NCI-H2196 treated with DMSO at 0.1 percent for 48 hours (cell line): ENCODE results near the gene DOP1A.

Experiments
- DNase-seq: peaks from one replicate; lab custom pipeline; 2025; ENCODE audit not compliant: unreplicated experiment; lab: John Stamatoyannopoulos, UW

Gene DOP1A

DNA sequence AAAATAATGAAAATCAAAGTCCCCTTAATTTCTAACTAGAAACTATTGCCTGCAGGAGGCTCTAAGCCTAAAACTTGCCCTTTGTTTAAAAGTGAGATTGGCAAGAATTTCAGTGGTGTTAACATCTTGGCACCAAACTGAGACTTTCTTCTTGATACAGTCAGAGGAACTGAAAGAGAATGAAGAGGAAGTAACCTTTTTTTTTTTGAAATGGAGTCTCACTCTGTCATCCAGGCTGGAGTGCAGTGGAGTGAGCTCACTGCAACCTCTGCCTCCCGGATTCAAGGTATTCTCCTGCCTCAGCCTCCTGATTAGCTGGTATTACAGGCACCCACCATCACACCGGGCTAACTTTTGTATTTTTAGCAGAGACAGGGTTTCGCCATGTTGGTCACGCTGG lies 3.6 kb downstream of the DOP1A start:
- DNase-seq: no peak

DNA sequence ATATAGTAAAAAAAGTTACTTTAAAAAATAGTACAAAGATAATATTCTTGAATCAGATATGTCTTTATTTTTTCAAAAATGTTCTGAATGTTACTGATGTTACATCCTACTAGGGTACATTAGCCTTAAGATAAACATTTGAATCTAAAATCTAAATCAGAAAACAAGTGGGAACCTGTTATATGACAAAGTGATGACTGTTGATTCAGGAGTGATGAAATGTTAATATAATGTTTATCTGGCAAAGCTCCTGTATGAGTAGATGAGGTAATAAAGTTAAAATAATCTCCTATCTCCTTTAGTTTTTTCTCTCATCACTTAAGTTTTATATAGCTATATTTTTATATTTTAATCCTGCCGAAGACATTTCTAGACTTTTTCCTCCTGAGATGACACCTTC lies 4.2 kb downstream of the DOP1A start:
- no peak for DNase-seq

DNA sequence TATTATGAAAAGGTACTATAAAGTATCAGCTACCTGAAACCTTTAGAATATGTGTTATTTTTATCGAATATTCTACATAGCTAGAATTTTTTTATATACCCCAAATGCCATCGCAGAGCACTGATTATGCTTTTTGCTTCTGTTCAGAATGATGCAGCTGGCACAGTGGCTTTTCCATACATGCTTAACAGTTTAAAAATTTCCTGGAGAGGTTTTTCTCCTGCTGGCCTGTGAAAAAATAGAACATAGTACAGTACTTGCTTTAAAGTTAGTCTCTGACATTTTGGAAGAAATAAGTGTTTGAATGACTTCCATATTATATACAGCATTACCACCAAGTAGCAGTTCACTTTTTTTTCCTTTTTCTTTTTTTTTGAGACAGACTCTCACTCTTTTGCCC lies 5.3 kb downstream of the DOP1A start:
- no peak for DNase-seq

DNA sequence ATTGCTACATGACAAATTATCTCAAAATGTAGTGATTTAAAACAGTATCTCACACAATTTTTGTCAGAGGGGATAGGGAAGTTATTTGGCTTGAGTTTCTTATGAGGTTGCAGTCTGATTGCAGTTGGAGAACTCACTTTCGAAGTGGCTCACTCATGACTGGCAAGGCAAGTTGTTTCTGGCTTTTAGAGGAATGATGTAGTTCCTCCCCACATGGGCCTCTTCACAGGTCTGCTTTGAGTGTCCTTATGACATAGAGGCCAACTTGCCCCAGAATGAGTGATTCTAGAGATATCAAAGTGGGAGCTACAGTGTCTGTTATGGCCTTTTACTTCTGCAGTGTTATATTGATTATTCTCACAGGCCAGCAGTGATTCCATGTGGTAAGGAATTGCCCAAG lies 6.1 kb downstream of the DOP1A start:
- no peak for DNase-seq

DNA sequence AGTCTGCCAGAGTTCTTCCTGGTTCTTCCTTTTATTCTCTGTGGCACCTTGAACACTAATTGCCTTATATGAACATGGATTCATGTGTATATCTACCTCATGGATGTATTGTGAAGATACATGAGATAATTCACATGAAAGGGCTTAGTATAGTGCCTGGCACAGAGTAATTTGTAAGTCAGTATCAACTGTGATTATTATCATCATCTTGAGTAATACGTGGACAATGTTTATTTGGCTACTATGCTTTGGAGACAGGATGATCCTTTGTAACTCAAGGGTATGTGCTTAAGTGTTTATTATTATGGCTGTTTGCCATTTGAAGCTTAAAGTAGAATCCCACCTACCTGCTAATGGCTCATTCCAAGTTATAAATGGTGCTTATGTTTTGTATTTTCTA lies 16.0 kb downstream of the DOP1A start:
- no peak for DNase-seq

DNA sequence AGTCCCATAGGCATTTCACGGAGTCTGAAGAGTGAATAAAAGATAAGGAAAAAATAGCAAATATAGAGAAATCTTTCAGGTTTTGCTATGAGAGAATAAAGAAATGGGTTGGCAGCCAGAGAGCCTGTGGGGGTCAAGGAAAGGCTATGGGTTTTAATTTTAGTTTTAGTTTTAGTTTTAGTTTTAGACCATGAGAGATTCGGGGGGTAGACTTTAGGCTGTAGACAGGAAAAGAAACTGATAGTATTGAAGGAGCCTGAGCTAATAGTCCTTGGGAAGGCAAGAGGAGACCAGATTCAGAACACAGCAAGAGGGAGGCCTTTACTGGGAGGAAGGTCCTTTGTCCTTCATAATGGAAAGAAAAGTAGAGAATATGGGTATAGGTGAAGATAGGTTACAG lies 19.3 kb downstream of the DOP1A start:
- DNase-seq: no peak

DNA sequence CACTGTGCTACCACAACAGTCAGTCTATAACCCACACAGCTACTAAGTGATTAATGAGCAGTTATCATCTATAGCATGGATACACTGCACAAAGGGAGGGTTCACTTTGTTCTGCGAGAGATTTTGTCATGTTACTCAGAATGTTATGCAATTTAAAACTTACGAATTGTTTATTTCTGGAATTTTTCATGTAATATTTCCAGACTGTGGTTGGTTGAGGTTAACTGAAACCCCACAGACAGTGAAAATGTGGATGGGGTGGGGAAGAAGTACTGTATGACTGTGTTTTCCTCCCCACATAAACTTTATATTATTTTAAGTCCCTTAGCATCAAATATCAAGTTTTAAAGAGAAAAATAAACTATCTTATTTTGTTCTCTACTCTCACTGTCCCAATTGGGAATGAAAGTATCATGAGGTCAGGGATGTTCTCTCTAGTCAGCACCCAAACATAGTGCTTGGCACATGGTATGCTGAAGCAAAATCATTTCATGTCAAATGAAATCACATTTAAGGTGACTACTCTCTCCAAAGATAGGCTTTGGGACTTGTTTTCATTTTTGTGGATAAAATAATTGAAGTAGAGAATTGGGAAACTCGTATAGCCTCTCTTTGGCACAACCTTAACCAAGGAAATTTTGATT lies 25.4 kb downstream of the DOP1A start:
- DNase-seq: no peak

DNA sequence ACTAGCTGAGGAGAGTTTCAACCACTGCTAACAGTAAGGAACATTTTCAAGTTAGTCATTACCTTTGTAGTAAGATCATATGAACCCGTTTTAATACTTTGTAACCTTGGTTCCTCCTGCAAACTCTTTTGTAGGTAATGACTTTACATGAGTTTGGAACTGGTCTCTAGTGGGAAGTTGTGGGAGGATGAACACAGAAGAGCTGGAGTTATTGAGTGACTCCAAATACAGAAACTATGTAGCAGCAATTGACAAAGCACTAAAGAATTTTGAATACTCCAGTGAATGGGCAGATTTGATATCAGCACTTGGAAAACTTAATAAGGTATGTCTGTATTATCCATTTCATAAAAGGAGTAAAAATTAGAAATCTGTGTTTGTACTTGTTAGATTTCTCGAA lies 29.3 kb downstream of the DOP1A start:
- no peak for DNase-seq

DNA sequence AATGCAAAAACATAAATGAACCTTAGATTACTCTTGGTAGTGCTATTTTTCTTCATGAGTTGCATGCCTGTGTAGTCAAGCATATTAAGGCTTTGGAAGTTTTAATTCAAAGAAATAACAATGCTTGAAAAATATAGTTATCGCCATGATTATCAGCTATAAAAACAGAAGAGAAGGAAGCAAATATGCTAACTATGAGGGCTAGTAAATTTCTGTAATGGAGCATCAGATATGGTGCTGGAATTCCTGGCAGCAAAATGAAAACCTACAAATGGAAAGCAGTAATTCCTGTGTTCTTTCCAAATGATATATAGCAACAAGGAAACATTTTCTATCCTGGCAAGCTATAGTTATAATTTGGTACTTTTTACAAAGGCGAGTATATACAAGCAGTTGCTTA lies 29.7 kb downstream of the DOP1A start:
- no peak for DNase-seq

DNA sequence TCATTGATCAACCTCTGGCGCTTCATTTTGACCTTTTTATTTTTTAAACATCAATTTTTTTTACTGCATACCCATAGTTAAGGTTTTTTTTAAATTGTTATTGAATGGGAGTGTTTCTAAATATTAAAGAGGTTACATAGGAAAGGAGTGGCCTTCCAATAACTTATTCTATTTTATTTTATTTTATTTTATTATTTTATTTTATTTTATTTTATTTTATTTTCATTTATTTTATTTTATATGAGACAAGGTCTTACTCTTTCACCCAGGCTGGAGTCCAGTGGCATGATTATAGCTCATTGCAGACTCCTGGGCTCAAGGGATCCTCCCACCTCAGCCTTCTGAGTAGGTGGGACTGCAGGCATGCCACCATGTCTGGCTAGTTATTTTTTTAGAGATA lies 30.2 kb downstream of the DOP1A start:
- no peak for DNase-seq

DNA sequence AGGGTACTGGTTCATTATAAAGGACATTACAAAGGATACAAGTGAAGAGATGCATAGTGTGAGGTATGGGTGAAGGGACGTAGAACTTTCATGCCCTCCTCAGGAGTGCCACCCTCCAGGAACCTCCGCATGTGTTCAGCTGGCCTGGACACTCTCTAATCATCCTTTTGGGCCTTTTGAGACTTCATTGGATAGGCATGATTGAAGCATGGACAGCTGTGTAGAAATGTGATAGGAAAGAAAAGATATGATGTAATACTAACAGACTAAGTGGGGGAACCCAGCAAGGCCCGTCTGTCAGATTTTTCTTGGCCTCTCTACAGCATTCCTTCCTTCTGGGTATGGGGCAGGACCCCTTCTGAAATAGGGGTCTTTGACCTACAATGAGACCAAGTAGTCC lies 31.1 kb downstream of the DOP1A start:
- no peak for DNase-seq

DNA sequence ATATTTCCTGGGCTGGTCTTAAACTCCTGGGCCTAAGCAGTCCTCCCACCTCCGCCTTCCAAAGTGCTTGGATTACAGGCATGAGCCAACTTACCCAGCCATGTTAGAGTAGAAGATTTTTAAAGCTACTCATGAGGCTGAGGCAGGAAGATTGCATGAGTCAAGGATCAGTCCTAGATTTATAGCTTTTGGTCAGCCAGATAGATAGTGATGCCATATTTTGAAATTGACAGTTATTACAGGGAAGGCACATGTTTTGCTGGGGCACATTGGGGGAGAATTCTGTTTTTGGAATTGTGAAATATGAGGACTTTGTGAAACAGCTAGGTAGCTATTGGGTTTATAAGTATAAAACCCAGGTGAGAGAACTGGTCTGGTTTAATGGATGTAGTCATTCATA lies 40.9 kb downstream of the DOP1A start:
- no peak for DNase-seq

DNA sequence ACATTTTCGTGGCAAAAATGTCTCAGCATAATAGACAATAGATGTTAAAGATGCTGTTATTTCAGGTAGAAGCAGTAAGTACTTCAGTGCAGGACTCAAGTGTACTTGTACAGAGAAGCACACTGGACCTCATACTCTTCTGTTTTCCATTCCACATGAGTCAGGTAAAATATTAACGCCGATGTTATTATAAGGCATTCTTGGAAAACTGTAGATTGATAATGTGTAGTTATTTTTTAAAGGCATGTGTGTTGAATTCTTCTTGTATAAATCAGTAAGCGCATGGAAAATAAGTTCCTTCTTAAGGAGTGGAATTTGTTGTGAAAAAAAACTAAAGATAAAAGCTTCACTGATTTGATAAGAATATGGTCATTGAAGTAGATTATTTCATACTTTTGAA lies 45.8 kb downstream of the DOP1A start:
- DNase-seq: no peak

DNA sequence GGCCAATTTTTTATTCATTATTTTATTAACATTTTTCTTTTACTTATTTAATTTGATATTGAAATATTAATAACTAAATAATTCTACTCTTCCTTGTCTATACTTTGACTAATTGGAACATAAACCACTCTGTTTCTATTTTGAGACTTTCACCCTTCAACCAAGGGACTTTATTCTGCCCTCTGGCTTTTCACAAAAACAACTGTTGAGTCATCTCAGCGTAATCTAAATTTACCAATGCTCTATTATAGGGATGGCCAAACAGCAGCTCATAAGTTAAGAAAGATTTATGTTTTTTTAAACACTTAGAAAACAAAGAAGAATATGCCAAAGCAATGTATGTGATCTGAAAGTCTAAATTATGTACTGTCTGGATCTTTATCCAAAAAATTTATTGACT lies 46.7 kb downstream of the DOP1A start:
- DNase-seq: no peak

DNA sequence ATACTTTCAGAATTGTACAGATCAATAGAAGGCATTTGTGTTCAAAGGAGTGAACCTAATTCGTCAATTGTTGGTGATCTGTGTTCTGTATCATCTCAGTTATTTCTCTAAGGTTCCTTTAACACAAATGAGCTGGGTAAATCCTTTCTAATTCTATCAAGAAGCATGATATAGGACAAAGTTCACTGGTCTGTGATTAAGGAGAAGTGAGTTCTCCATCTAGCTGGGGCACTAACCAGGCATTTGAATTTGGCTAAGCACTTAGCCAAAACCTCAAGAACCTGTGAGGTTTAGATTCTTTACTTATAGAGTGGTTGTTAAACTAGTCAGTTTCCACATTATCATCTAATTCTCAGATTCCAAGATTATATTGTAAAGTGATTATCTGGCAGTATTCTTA lies 50.3 kb downstream of the DOP1A start:
- no peak for DNase-seq

DNA sequence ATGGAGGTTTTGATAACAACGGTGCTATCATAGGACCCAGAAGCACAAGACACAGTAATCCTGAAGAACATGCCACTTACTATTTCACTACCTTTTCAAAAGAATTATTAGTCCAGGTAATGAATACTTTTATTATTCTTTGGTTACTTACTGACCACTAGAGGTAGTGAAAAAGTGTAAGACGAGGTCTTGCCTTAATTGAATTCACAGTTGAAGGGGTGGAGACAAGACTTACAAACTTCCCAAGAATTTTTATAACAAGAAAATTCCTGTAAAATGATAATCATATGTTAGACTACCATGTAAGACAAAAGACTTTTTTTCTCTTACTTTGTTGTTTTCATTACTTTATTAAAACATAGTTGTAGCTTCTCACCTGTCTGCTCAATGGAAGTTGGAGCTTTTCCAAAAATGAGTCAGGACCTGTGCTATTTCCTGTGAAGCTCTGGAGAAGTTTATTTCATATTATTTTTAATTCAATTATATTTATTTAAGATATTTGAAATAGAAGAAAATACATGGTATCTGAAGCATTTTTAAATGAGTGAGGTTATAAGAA lies 52.4 kb downstream of the DOP1A start:
- DNase-seq: no peak

DNA sequence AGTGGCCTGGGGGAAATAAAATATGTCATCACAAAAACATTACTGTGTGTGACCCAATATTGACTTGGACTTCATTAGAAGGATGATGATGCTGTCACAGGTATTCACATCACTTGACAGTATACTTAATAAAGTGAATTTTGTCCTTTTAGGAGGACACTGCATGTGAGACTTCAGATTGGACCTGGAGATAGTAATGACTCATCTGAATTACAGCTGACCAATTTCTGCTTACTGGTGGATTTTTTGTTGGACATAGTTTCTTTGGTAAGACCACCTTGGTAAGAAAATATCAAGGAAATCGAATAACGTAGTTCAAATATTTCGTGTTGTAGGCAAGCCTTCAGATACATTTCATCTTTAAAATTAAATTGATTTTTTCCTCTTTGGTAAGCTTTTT lies 57.1 kb downstream of the DOP1A start:
- DNase-seq: no peak

DNA sequence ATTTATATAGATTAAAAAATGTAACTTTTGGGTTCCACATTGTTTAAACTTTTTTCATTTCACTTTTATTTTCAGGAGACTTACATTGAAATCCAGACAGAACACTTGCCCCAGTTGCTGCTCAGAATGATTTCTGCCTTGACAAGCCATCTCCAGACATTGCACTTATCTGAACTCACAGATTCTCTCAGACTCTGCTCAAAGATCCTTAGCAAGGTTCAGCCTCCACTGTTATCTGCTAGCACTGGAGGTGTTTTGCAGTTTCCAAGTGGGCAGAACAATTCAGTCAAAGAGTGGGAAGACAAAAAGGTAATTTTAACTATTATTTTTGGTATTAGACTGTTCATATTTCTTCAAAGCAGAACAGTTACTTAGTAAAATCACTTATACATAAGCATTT lies 58.0 kb downstream of the DOP1A start:
- no peak for DNase-seq

DNA sequence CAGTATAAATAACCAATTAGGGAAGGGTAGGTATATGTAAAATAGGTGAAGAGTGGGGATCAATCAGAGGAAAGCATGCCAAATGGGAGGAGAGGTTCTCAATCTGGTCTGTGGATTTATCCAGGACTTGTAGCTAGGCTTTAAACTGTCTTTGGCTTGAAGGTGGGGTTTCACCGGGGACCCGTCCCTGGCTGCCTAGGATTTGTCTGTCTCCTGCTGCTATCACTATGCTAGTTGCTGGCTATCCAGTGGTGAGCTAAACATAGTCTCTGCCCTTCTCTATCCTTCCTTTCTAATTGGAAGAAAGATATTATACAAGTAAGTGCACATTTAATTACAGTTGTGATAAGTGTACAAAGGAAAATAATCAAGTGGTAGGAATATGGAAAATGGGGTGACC lies 58.8 kb downstream of the DOP1A start:
- DNase-seq: no peak

DNA sequence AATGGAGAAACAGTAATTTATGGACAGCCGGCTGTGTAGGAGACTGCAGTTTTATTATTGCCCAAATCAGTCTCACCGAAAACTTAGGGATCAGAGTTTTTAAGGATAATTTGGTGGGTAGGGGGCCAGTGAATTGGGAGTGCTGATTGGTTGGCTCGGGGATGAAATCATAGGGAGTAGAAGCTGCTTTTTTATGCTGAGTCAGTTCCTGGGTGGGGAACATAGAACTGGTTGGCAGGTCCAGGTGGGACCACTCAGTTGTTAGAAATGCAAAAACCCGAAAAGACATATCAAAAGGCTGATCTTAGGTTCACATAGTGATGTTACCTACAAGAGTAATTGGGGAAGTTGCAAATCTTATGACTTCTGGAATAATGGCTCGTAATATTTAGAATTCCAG lies 59.3 kb downstream of the DOP1A start:
- no peak for DNase-seq

DNA sequence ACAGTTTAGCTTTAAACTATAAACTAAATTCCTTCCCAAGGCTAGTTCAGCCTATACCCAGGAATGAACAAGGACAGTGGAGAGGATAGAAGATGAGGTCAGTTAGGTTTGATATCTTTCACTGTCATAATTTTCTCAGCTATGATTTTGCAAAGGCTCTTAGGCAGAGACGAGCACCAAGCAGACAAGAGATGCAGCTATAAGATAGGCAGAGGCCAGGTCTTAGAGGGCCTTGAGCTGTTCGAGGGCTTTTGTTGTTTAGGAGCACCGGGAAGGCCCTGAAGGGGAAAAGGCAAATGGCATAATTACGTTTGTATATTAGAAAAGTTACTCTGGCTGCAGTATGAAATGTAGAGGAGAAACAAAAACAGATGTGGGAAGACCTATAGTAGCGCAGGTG lies 59.8 kb downstream of the DOP1A start:
- no peak for DNase-seq

DNA sequence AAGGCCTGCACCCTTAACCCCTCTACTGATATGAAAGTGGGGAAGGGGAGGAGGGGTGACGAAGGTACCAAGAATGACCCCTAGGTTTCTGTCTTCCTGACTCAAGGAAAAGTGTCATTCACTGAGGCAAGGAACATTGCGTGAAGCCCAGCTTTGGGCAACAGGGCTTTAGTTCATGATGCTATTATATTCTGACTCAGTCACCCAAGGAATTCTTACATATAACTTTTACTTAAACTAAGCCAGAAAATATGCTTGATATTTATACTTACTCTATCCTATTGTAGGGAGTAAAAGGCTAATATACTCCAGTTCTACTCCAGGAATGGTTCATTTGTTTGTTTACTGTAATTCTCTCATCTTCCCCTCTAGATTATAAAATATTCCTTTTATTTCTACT lies 60.5 kb downstream of the DOP1A start:
- no peak for DNase-seq

DNA sequence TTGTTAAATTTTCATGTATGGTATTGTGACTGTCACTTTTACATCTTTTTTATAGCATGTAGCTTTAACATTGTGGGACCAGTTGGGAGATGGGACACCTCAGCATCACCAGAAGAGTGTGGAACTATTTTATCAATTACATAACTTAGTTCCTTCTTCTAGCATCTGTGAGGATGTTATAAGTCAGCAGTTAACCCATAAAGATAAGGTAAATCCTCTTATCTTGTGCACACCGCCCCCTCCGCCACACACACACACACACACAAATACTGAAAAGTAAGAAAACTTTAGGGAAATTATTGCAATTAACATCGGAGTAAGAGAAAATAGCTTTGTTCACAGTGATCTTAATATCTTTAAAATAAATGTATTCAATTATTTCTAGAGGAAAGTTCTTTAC lies 64.7 kb downstream of the DOP1A start:
- DNase-seq: no peak
